ENCODE data around the gene CEP250. TPM values are rescaled to one million over a fixed set of nuclear protein-coding genes. Genes with fewer than 3 reads are reported as not detected.

Gene CEP250
- total and polyA plus RNA-seq, 12 donors = 4.8 to 18.8 (median 13.8) TPM

DNA sequence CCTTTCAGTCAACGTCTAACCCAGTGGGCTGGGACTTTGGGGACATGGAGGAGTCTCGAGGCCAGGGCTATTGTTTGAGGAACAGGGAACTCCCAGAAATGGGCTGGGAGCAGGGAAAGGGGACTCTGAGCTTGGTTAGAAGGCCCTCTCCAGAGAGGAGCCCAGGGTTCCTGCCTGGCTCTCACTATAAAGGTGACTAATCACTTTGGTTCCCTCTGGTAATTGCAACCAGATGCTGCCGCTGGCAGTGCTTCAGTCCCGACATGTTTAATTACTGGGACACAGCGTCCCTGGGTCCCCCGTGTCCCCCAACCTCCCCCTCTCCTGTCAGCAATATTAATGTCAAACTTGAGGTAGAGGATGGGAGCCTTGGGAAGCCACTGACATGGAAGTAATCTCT lies 12.4 kb upstream of the CEP250 start:
- 47 to 56% methylated on average over 6 of the region's 6 CpGs for WGBS, 2 donors
- DNase-seq (no peak), ATAC-seq (no peak)
- Histone ChIP-seq H3K4me3 (no peak overlapping the region), H3K4me1 (peaks cover 0 to 13% (median 6%) of the 10 kb centered on the region in 9 donors), H3K27ac (no peak overlapping the region), H3K27me3 (peaks cover 0 to 11% (median 0%) of the 10 kb centered on the region in 7 donors), H3K36me3 (no peaks in the 10 kb centered on the region), H3K9me3 (no peaks in the 10 kb centered on the region)
- TF ChIP-seq, protein P1, sequence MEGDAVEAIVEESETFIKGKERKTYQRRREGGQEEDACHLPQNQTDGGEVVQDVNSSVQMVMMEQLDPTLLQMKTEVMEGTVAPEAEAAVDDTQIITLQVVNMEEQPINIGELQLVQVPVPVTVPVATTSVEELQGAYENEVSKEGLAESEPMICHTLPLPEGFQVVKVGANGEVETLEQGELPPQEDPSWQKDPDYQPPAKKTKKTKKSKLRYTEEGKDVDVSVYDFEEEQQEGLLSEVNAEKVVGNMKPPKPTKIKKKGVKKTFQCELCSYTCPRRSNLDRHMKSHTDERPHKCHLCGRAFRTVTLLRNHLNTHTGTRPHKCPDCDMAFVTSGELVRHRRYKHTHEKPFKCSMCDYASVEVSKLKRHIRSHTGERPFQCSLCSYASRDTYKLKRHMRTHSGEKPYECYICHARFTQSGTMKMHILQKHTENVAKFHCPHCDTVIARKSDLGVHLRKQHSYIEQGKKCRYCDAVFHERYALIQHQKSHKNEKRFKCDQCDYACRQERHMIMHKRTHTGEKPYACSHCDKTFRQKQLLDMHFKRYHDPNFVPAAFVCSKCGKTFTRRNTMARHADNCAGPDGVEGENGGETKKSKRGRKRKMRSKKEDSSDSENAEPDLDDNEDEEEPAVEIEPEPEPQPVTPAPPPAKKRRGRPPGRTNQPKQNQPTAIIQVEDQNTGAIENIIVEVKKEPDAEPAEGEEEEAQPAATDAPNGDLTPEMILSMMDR (IDR thresholded peaks at IDR 0.05) = no peak
- intact Hi-C loops (cut with DNase I) = loop anchor here in 3 of 10 donors (5.0 to 10.0 kb wide), 2 partner anchors 141 to 608 kb away; no protein-coding TSS in a partner anchor

DNA sequence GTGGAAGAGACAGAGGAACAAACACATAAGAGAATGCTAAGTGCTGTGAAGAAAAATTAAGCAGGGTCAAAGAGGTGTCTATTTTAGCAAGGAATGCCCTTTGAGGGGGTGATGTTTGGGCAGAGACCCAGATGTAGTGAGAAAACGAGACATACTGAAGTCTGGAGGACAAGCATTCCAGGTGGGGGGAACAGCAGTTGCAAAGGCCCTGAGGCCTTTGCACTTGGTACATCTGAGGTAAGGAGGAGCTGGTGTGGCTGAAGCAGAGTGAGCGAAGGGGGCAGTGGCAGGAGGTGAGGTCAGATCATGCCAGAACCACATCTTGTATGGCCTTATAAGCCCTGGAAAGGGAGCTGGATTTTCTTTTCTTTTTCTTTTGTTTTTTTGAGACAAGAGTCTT lies 11.2 kb upstream of the CEP250 start:
- no peak overlapping the region for H3K27ac ChIP-seq
- H3K4me3 ChIP-seq = no peak overlapping the region
- H3K36me3 ChIP-seq = no peaks in the 10 kb centered on the region
- 77 to 81% methylated on average over 2 of the region's 2 CpGs for WGBS, 2 donors
- TF ChIP-seq, protein P1 (IDR thresholded peaks at IDR 0.05) = no peak
- peaks cover 0 to 6% (median 0%) of the 10 kb centered on the region in 9 donors for H3K4me1 ChIP-seq
- intact Hi-C loops (cut with DNase I) = loop anchor here in 3 of 10 donors (5.0 to 10.0 kb wide), 2 partner anchors 142 to 609 kb away; no protein-coding TSS in a partner anchor
- ATAC-seq = no peak
- no peaks in the 10 kb centered on the region for H3K9me3 ChIP-seq
- DNase-seq = no peak
- peaks cover 0 to 11% (median 0%) of the 10 kb centered on the region in 7 donors for H3K27me3 ChIP-seq

- no peaks in the 10 kb centered on the region for H3K36me3 ChIP-seq
- H3K27me3 ChIP-seq = peaks cover 0 to 10% (median 0%) of the 10 kb centered on the region in 7 donors
- 53 to 58% methylated on average over 11 of the region's 11 CpGs for WGBS, 2 donors
- intact Hi-C loops (cut with DNase I) = loop anchor here in 6 of 10 donors (2.0 to 10.0 kb wide), 4 partner anchors 142 to 612 kb away; no protein-coding TSS in a partner anchor
- H3K27ac ChIP-seq = no peak overlapping the region
- DNase-seq = no peak
- TF ChIP-seq, protein P1 (IDR thresholded peaks at IDR 0.05) = no peak
- peaks cover 0 to 5% (median 0%) of the 10 kb centered on the region in 9 donors for H3K4me1 ChIP-seq
- H3K4me3 ChIP-seq = peak overlapping the region in 8 of 10 donors; percentile 30 to 47 (median 43)
- no peaks in the 10 kb centered on the region for H3K9me3 ChIP-seq
- peak in 1 of 8 donors; percentile 18 for ATAC-seq
These were observed 8.9 kb upstream of the CEP250 start for GRCh38 chr20:35446356-35447078.

GRCh38 chr20:35447082-35447789 lies 8.2 kb upstream of the CEP250 start:
- Histone ChIP-seq H3K36me3 (no peaks in the 10 kb centered on the region), H3K27me3 (peaks cover 0 to 7% (median 0%) of the 10 kb centered on the region in 7 donors), H3K9me3 (no peaks in the 10 kb centered on the region), H3K4me3 (peak overlapping the region in 8 of 10 donors; percentile 30 to 47 (median 43)), H3K4me1 (peaks cover 0 to 5% (median 0%) of the 10 kb centered on the region in 9 donors), H3K27ac (no peak overlapping the region)
- intact Hi-C loops (cut with DNase I) = loop anchor here in 6 of 10 donors (2.0 to 10.0 kb wide), 4 partner anchors 142 to 612 kb away; no protein-coding TSS in a partner anchor
- WGBS, 2 donors = 3% methylated on average over 11 of the region's 11 CpGs
- ATAC-seq (peak; percentile 60 to 91 (median 86)), DNase-seq (peak; percentile 86 to 88)
- TF ChIP-seq, protein P1 (IDR thresholded peaks at IDR 0.05) = peak; percentile 88 to 97 (median 94)

Data from heart right ventricle (tissue), 16 donors.